Measurements from ENCODE around the gene POLDIP2.

DNA sequence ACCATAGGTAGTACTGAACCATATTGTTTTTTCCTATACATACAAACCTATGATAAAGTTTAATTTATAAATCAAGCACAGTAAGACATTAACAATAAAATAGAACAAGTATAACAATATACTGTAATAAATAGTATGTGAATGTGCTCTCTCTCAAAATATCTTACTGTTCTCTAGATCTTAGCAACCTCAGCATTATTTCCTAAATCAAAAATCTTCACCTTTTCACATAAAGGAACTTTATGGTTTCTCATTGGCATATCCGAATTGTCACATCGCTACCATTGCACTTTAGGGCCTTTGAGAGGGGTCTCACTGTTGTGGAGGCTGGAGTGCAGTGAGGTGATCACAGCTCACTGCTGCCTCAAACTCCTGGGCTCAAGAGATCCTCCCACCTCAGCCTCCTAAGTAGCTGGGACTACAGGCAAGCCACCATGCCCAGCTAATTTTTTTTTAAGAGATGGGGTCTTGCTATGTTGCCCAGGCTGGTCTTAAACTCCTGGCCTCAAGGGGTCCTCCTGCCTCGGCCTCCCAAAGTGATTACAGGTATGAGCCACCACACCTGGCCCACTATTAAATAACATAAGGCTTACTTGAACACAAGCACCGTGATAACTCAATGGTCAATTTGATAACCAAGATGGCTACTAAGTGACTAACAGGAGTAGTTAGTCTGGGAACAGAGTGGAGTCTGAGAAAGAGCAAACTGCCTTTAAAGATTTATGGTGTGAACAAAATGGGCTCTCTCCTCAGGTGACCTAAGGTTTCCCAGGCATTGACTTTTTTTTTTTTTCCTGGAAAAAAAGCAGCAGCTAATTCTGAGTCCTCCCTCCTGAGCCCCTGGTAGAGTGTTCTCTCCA, 41.3 kb downstream of the POLDIP2 start:
- TF ChIP-seq POLR2AphosphoS5 (IDR thresholded peaks at IDR 0.05; ENCODE audit: low read depth, low read length) (no peak), SIN3A (IDR thresholded peaks at IDR 0.05; ENCODE audit: borderline replicate concordance, insufficient read depth, low read length) (no peak), TAF1 (IDR thresholded peaks at IDR 0.05; ENCODE audit: borderline replicate concordance, insufficient read depth, low read length) (no peak)
- TF ChIP-seq, protein P1, sequence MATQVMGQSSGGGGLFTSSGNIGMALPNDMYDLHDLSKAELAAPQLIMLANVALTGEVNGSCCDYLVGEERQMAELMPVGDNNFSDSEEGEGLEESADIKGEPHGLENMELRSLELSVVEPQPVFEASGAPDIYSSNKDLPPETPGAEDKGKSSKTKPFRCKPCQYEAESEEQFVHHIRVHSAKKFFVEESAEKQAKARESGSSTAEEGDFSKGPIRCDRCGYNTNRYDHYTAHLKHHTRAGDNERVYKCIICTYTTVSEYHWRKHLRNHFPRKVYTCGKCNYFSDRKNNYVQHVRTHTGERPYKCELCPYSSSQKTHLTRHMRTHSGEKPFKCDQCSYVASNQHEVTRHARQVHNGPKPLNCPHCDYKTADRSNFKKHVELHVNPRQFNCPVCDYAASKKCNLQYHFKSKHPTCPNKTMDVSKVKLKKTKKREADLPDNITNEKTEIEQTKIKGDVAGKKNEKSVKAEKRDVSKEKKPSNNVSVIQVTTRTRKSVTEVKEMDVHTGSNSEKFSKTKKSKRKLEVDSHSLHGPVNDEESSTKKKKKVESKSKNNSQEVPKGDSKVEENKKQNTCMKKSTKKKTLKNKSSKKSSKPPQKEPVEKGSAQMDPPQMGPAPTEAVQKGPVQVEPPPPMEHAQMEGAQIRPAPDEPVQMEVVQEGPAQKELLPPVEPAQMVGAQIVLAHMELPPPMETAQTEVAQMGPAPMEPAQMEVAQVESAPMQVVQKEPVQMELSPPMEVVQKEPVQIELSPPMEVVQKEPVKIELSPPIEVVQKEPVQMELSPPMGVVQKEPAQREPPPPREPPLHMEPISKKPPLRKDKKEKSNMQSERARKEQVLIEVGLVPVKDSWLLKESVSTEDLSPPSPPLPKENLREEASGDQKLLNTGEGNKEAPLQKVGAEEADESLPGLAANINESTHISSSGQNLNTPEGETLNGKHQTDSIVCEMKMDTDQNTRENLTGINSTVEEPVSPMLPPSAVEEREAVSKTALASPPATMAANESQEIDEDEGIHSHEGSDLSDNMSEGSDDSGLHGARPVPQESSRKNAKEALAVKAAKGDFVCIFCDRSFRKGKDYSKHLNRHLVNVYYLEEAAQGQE (IDR thresholded peaks at IDR 0.05; ENCODE audit: insufficient read depth in 1 of 2, low read depth in 2 of 2, low read length in 2 of 2): no peak
